ENCODE measurements around the gene PPP1R1C. TPM values are rescaled to one million over a fixed set of nuclear protein-coding genes. Genes with fewer than 3 reads are reported as not detected.

Gene PPP1R1C
- total RNA-seq, 1 donor from 2014 or later = 5.5 TPM

DNA sequence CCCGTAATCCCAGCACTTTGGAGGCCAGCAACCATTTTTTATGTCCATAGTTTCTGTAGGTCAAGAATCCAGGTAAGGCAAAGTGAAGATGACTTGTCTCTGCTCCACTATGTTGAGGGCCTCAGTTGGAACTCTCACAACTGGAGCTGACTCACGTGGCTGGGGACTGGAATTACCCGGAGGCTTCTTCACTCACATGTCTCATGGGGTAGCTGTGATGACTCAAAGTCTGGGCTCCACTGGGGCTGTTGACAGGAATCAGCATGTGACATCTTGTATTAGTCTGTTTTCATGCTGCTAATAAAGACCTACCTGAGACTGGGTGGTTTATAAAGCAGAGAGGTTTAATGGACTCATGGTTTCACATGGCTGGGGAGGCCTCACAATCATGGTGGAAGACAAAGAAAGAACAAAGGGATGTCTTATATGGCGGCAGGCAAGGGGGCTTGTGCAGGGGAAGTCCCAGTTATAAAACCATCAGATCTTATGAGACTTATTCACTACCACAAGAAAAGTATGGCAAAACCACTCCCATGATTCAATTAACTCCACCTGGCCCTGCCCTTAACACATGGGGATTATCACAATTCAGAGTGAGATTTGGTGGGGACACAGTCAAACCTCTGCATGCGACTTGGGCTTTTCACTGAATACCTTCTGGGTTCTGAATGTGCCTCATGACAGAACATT, 7.8 kb upstream of the PPP1R1C start:
- no peaks in the 10 kb centered on the region for H4K20me1 ChIP-seq (ENCODE audit: low read depth)
- H3K9me3 ChIP-seq (ENCODE audit: low read depth) = no peaks in the 10 kb centered on the region
- H3K79me2 ChIP-seq (ENCODE audit: low read depth) = no peaks in the 10 kb centered on the region
- H3K9ac ChIP-seq = no peak overlapping the region
- no peaks in the 10 kb centered on the region for H3K36me3 Mint-ChIP-seq
- H3K27ac ChIP-seq = no peak overlapping the region
- H3K9me3 Mint-ChIP-seq = no peaks in the 10 kb centered on the region
- H3K27me3 ChIP-seq = no peaks in the 10 kb centered on the region
- H3K27me3 Mint-ChIP-seq (ENCODE audit: insufficient read depth, low read depth) = no peaks in the 10 kb centered on the region
- no peak overlapping the region for H3K4me3 ChIP-seq
- no peak overlapping the region for H2AFZ ChIP-seq (replicated peaks)
- H3K36me3 ChIP-seq = no peaks in the 10 kb centered on the region
- no peaks in the 10 kb centered on the region for H3K4me1 Mint-ChIP-seq
- no peak overlapping the region for H3K4me2 ChIP-seq
- no peak overlapping the region for H3K4me3 Mint-ChIP-seq
- TF ChIP-seq CTCF (IDR thresholded peaks at IDR 0.05) (no peak), EZH2 (IDR thresholded peaks at IDR 0.05) (no peak), EZH2phosphoT487 (IDR thresholded peaks at IDR 0.05) (no peak)
- H3F3A ChIP-seq (ENCODE audit: low read depth) = no peaks in the 10 kb centered on the region
- no peaks in the 10 kb centered on the region for H3K4me1 ChIP-seq
- H3K27ac Mint-ChIP-seq = no peak overlapping the region
- DNase-seq (ENCODE audit: low spot score) = no peak

- H3K4me3 ChIP-seq = no peak overlapping the region
- no peaks in the 10 kb centered on the region for H3K9me3 Mint-ChIP-seq
- TF ChIP-seq EZH2 (IDR thresholded peaks at IDR 0.05) = no peak
- TF ChIP-seq EZH2phosphoT487 (IDR thresholded peaks at IDR 0.05) = no peak
- no peak for TF ChIP-seq CTCF (IDR thresholded peaks at IDR 0.05)
- H3K9me3 ChIP-seq (ENCODE audit: low read depth) = no peaks in the 10 kb centered on the region
- no peak overlapping the region for H3K9ac ChIP-seq
- no peaks in the 10 kb centered on the region for H3K4me1 ChIP-seq
- no peak for DNase-seq (ENCODE audit: low spot score)
- H2AFZ ChIP-seq (replicated peaks) = no peak overlapping the region
- no peaks in the 10 kb centered on the region for H4K20me1 ChIP-seq (ENCODE audit: low read depth)
- H3K36me3 Mint-ChIP-seq = no peaks in the 10 kb centered on the region
- H3K27ac Mint-ChIP-seq = no peak overlapping the region
- H3K27ac ChIP-seq = no peak overlapping the region
- no peaks in the 10 kb centered on the region for H3K4me1 Mint-ChIP-seq
- H3K27me3 ChIP-seq = no peaks in the 10 kb centered on the region
- no peak overlapping the region for H3K4me3 Mint-ChIP-seq
- no peaks in the 10 kb centered on the region for H3K27me3 Mint-ChIP-seq (ENCODE audit: insufficient read depth, low read depth)
- H3K79me2 ChIP-seq (ENCODE audit: low read depth) = no peaks in the 10 kb centered on the region
- no peaks in the 10 kb centered on the region for H3K36me3 ChIP-seq
- H3K4me2 ChIP-seq = no peak overlapping the region
- no peaks in the 10 kb centered on the region for H3F3A ChIP-seq (ENCODE audit: low read depth)
Measured at GRCh38 chr2:181978351-181979150, 7.1 kb upstream of the PPP1R1C start.

GRCh38 chr2:181984060-181984459, 1.6 kb upstream of the PPP1R1C start:
- H3K4me1 ChIP-seq = peaks cover 20% of the 10 kb centered on the region
- H3K4me3 Mint-ChIP-seq = no peak overlapping the region
- no peak overlapping the region for H3K4me3 ChIP-seq
- H4K20me1 ChIP-seq (ENCODE audit: low read depth) = no peaks in the 10 kb centered on the region
- H3K27ac ChIP-seq = no peak overlapping the region
- TF ChIP-seq CTCF (IDR thresholded peaks at IDR 0.05) = no peak
- no peak for TF ChIP-seq EZH2phosphoT487 (IDR thresholded peaks at IDR 0.05)
- TF ChIP-seq EZH2 (IDR thresholded peaks at IDR 0.05) = no peak
- H3K4me1 Mint-ChIP-seq = peaks cover 11% of the 10 kb centered on the region
- no peaks in the 10 kb centered on the region for H3K36me3 Mint-ChIP-seq
- no peak for DNase-seq (ENCODE audit: low spot score)
- H3K27ac Mint-ChIP-seq = no peak overlapping the region
- no peak overlapping the region for H3K4me2 ChIP-seq
- H3F3A ChIP-seq (ENCODE audit: low read depth) = no peaks in the 10 kb centered on the region
- H3K9me3 ChIP-seq (ENCODE audit: low read depth) = no peaks in the 10 kb centered on the region
- H3K9ac ChIP-seq = no peak overlapping the region
- no peaks in the 10 kb centered on the region for H3K36me3 ChIP-seq
- no peaks in the 10 kb centered on the region for H3K27me3 ChIP-seq
- H3K27me3 Mint-ChIP-seq (ENCODE audit: insufficient read depth, low read depth) = no peaks in the 10 kb centered on the region
- no peaks in the 10 kb centered on the region for H3K79me2 ChIP-seq (ENCODE audit: low read depth)
- H3K9me3 Mint-ChIP-seq = no peaks in the 10 kb centered on the region
- H2AFZ ChIP-seq (replicated peaks) = no peak overlapping the region
